ENCODE data around the gene FAU.
"Not testable (repeated sequence)": the region's sequence is repeated elsewhere in the genome, so short reads cannot be mapped to it uniquely, and the experiment has no call there.

FAU gene

GRCh38 chr11:65118891-65119669, 2.9 kb downstream of the FAU start:
- peaks cover 25% of the 10 kb centered on the region for H3K4me1 Mint-ChIP-seq (ENCODE audit: low read depth)
- H3K9me3 Mint-ChIP-seq; H3K27me3 Mint-ChIP-seq (ENCODE audit: low read depth): not testable (repeated sequence)
- H3K36me3 Mint-ChIP-seq (ENCODE audit: low read depth) = peaks cover 36% of the 10 kb centered on the region
- peak overlapping the region; percentile 16 for H3K4me3 Mint-ChIP-seq
- peak overlapping the region; percentile 68 for H3K27ac Mint-ChIP-seq

GRCh38 chr11:65118097-65118837, 3.7 kb downstream of the FAU start:
- H3K4me3 Mint-ChIP-seq = peak overlapping the region; percentile 85
- no peaks in the 10 kb centered on the region for H3K9me3 Mint-ChIP-seq
- H3K36me3 Mint-ChIP-seq (ENCODE audit: low read depth) = peaks cover 36% of the 10 kb centered on the region
- H3K4me1 Mint-ChIP-seq (ENCODE audit: low read depth) = peaks cover 26% of the 10 kb centered on the region
- H3K27ac Mint-ChIP-seq = peak overlapping the region; percentile 91
- H3K27me3 Mint-ChIP-seq (ENCODE audit: low read depth) = no peaks in the 10 kb centered on the region

- H3K27me3 Mint-ChIP-seq (ENCODE audit: low read depth) = no peaks in the 10 kb centered on the region
- H3K4me1 Mint-ChIP-seq (ENCODE audit: low read depth) = peaks cover 22% of the 10 kb centered on the region
- no peaks in the 10 kb centered on the region for H3K9me3 Mint-ChIP-seq
- peak within 1 kb of the TSS; percentile 85 for H3K4me3 Mint-ChIP-seq
- peaks cover 36% of the 10 kb centered on the region for H3K36me3 Mint-ChIP-seq (ENCODE audit: low read depth)
- H3K27ac Mint-ChIP-seq = peak within 1 kb of the TSS; percentile 91
These were observed 4.5 kb downstream of the FAU start, which contains the start of gene ZNHIT2 for GRCh38 chr11:65117206-65118096. Gene ZNHIT2, minus strand, starts transcription at chr11:65117701. Its CDS starts 48 bp downstream, at chr11:65117653.

- Mint-ChIP-seq H3K4me1 (ENCODE audit: low read depth) (peaks cover 26% of the 10 kb centered on the region), H3K4me3 (peak overlapping the region; percentile 85), H3K27me3 (ENCODE audit: low read depth) (no peaks in the 10 kb centered on the region), H3K9me3 (no peaks in the 10 kb centered on the region), H3K36me3 (ENCODE audit: low read depth) (peaks cover 27% of the 10 kb centered on the region), H3K27ac (peak overlapping the region; percentile 87)
These were observed 5.3 kb downstream of the FAU start for GRCh38 chr11:65116370-65117205.

GRCh38 chr11:65115361-65116082, 6.4 kb downstream of the FAU start:
- H3K27ac Mint-ChIP-seq = no peak overlapping the region
- no peaks in the 10 kb centered on the region for H3K27me3 Mint-ChIP-seq (ENCODE audit: low read depth)
- H3K4me3 Mint-ChIP-seq = peak overlapping the region; percentile 85
- H3K4me1 Mint-ChIP-seq (ENCODE audit: low read depth) = peaks cover 27% of the 10 kb centered on the region
- no peaks in the 10 kb centered on the region for H3K9me3 Mint-ChIP-seq
- H3K36me3 Mint-ChIP-seq (ENCODE audit: low read depth) = peaks cover 17% of the 10 kb centered on the region

- Mint-ChIP-seq H3K27ac (peak overlapping the region; percentile 52), H3K36me3 (ENCODE audit: low read depth) (peaks cover 14% of the 10 kb centered on the region), H3K4me3 (peak overlapping the region; percentile 25), H3K27me3 (ENCODE audit: low read depth) (no peaks in the 10 kb centered on the region), H3K9me3 (no peaks in the 10 kb centered on the region), H3K4me1 (ENCODE audit: low read depth) (peaks cover 31% of the 10 kb centered on the region)
These were observed 7.3 kb downstream of the FAU start for GRCh38 chr11:65114538-65115171.

GRCh38 chr11:65113839-65114238, 8.1 kb downstream of the FAU start:
- peaks cover 28% of the 10 kb centered on the region for H3K4me1 Mint-ChIP-seq (ENCODE audit: low read depth)
- no peaks in the 10 kb centered on the region for H3K9me3 Mint-ChIP-seq
- H3K27ac Mint-ChIP-seq = peak overlapping the region; percentile 74
- H3K36me3 Mint-ChIP-seq (ENCODE audit: low read depth) = peaks cover 10% of the 10 kb centered on the region
- peak overlapping the region; percentile 90 for H3K4me3 Mint-ChIP-seq
- H3K27me3 Mint-ChIP-seq (ENCODE audit: low read depth) = no peaks in the 10 kb centered on the region

GRCh38 chr11:65113361-65113756, 8.6 kb downstream of the FAU start:
- peak overlapping the region; percentile 90 for H3K4me3 Mint-ChIP-seq
- H3K27me3 Mint-ChIP-seq (ENCODE audit: low read depth) = no peaks in the 10 kb centered on the region
- peaks cover 6% of the 10 kb centered on the region for H3K36me3 Mint-ChIP-seq (ENCODE audit: low read depth)
- H3K9me3 Mint-ChIP-seq = no peaks in the 10 kb centered on the region
- H3K4me1 Mint-ChIP-seq (ENCODE audit: low read depth) = peaks cover 24% of the 10 kb centered on the region
- H3K27ac Mint-ChIP-seq = peak overlapping the region; percentile 74

GRCh38 chr11:65112546-65113360, 9.2 kb downstream of the FAU start:
- Mint-ChIP-seq H3K27ac (peak overlapping the region; percentile 74), H3K4me1 (ENCODE audit: low read depth) (peaks cover 21% of the 10 kb centered on the region), H3K36me3 (ENCODE audit: low read depth) (peaks cover 3% of the 10 kb centered on the region), H3K4me3 (peak overlapping the region; percentile 90), H3K9me3 (no peaks in the 10 kb centered on the region), H3K27me3 (ENCODE audit: low read depth) (no peaks in the 10 kb centered on the region)

- H3K36me3 Mint-ChIP-seq (ENCODE audit: low read depth) = peaks cover 3% of the 10 kb centered on the region
- no peaks in the 10 kb centered on the region for H3K9me3 Mint-ChIP-seq
- H3K4me3 Mint-ChIP-seq = peak within 1 kb of the TSS; percentile 90
- peaks cover 21% of the 10 kb centered on the region for H3K4me1 Mint-ChIP-seq (ENCODE audit: low read depth)
- H3K27ac Mint-ChIP-seq = peak within 1 kb of the TSS; percentile 91
- no peaks in the 10 kb centered on the region for H3K27me3 Mint-ChIP-seq (ENCODE audit: low read depth)
These were observed 10.0 kb downstream of the FAU start, which contains the start of gene TM7SF2 for GRCh38 chr11:65111744-65112545. Gene TM7SF2, plus strand, starts transcription at chr11:65111872. Its CDS starts 144 bp downstream, at chr11:65112016.

GRCh38 chr11:65111159-65111743, 10.7 kb downstream of the FAU start:
- Mint-ChIP-seq H3K4me1 (ENCODE audit: low read depth) (peaks cover 21% of the 10 kb centered on the region), H3K9me3 (no peaks in the 10 kb centered on the region)

More at GRCh38 chr11:65111159-65111743, 10.7 kb downstream of the FAU start:
- Mint-ChIP-seq H3K27ac (peak overlapping the region; percentile 91), H3K27me3 (ENCODE audit: low read depth) (no peaks in the 10 kb centered on the region), H3K4me3 (peak overlapping the region; percentile 90), H3K36me3 (ENCODE audit: low read depth) (peaks cover 6% of the 10 kb centered on the region)

All from T-helper 1 cell treated with Interleukin-12 subunit alpha and Interleukin-12 subunit beta and Interleukin-4 antibody, amounts not matched to agents 30 μg/mL and 1 μg/mL, for 36 hours (primary cell).